ENCODE measurements around the gene DAPK2.

The DAPK2 gene

GRCh38 chr15:63899193-63899592 is 147.1 kb downstream of the DAPK2 start:
- DNase-seq (ENCODE audit: low read depth in 2 of 2, low spot score in 1 of 2), result no peak

- peak in 1 of 2 donors; percentile 32 for DNase-seq (ENCODE audit: low read depth in 2 of 2, low spot score in 1 of 2)
Measured at GRCh38 chr15:63896336-63897115, 149.8 kb downstream of the DAPK2 start.

- DNase-seq (ENCODE audit: low read depth in 2 of 2, low spot score in 1 of 2), result no peak
Measured at GRCh38 chr15:63895787-63896218, 150.5 kb downstream of the DAPK2 start.

- no peak for DNase-seq (ENCODE audit: low read depth in 2 of 2, low spot score in 1 of 2)
Measured at GRCh38 chr15:63895194-63895593, 151.1 kb downstream of the DAPK2 start.

- no peak for DNase-seq (ENCODE audit: low read depth in 2 of 2, low spot score in 1 of 2)
Measured at GRCh38 chr15:63894662-63894949, 151.7 kb downstream of the DAPK2 start.

DNA sequence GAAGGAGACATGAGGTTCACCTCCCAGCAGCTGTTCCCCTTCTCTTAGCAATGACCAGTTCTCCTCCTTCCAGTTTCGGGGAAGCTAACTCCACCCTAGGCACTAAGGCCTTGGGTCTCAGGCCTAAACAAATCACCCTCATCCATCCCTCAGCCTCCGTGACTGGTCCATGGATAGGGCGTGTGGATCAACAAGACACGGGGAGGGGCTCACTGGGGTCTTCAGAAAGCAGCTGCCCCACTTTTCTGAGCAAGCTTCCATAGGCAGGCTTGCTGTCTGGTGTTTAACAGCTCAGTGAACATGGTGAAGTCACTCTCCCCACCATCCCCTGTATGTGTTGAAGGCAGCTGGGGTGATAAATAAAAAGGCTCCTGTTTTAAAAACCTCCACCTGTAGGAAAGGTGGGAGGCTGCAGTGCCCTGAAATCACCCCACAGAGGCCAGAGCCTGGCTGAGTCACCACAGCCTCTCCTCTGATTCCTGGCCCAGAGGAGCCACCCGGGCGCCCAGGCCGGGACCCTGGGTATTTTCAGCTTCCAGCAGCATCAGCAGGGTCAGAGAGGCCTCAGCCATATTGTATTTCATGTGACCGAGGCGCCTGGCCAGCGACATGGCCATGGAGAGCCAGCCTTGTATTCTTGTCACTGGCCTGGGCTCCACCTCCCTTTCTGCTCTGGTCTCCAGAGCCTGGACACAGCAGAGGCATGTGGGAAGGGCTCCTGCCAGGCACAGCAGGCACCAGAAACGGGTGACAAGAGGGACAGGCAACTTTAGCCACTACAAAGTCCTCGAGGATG is 152.2 kb downstream of the DAPK2 start:
- no peak for DNase-seq (ENCODE audit: low read depth in 2 of 2, low spot score in 1 of 2)

- peak; percentile 40 to 51 for DNase-seq (ENCODE audit: low read depth in 2 of 2, low spot score in 1 of 2)
Measured at GRCh38 chr15:63892794-63893441, 153.4 kb downstream of the DAPK2 start.

DNA sequence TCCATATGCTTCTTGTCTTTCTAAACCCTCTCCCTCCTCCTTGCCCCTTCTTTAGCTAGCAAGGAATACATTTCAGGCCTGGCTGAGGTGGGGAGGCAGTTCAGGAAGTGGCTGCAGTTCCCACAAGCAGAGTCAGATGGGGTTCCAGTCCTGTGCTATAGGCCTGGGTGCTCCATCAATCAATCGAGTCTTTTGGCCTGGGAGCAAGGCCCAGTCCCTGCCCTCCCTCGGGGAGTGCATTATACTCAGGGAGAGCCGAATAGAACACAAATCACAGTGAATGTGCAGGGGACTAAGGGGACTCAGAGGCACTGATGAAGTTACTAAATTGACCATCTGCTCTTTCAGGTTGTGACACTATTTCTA is 154.5 kb downstream of the DAPK2 start:
- DNase-seq (ENCODE audit: low read depth in 2 of 2, low spot score in 1 of 2), result no peak

- peak; percentile 42 to 51 for DNase-seq (ENCODE audit: low read depth in 2 of 2, low spot score in 1 of 2)
Measured at GRCh38 chr15:63891079-63891767, 155.1 kb downstream of the DAPK2 start.

GRCh38 chr15:63890617-63891016 is 155.7 kb downstream of the DAPK2 start:
- no peak for DNase-seq (ENCODE audit: low read depth in 2 of 2, low spot score in 1 of 2)

DNA sequence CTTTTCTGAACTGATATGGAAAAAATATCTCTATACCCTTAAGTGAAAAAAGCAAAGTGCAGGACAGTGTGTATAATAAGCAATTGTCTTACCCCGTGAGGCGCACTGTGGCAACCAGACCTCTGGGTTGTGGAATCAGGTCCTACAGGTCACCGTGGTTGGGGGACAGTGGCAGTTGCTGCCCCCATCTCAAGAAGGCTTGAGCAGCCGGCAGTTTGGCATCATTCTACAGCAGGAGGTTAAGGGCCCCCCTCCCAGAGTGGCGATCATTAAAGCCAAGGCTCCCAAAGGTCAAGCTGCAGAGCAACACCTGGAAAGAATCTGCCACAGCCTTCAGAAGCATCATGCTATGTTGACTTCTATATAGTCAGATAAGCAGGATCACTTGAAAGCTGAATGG is 156.5 kb downstream of the DAPK2 start:
- DNase-seq (ENCODE audit: low read depth in 2 of 2, low spot score in 1 of 2), result no peak

GRCh38 chr15:63888823-63889222 is 157.5 kb downstream of the DAPK2 start:
- DNase-seq (ENCODE audit: low read depth in 2 of 2, low spot score in 1 of 2), result no peak

DNA sequence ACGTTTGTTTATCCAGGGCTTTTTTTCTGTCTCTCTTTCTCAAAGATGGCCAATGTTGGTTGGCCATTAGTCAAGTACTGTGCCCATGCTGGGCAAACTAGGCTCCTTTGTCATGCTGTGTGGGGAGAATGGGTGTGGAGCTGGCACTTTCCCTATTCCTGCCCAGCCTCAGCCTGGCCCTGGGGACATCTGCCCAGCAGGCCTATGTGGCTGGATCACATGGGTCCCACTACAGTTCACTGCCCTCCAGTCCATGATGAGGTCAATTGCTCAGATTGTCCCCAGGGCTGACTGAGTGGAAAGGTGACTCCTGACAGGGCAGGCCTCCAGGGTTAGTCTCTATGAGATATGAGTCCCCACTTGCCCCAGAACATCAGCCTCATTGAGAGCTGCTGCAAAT is 158.1 kb downstream of the DAPK2 start:
- DNase-seq (ENCODE audit: low read depth in 2 of 2, low spot score in 1 of 2), result no peak

DNA sequence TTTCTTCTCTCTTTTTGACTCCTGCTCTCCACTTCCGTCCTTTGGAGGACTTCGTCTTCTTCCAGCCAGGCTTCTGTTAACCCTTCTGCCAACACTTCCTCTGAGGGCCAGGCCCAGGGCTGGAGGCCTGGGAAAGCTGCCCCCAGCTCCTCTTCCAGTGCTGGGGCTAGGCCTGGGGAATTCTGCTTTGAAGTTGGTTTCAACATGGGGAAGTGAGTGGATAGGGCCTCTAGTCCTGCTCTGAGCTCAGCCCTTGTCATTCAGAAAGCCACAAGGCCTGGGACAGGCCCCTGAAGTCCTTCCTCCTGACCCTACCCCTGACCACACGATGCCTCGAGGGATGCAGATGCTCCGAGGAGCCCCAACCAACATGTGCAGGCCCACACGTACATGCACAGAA is 158.7 kb downstream of the DAPK2 start:
- no peak for DNase-seq (ENCODE audit: low read depth in 2 of 2, low spot score in 1 of 2)

DNA sequence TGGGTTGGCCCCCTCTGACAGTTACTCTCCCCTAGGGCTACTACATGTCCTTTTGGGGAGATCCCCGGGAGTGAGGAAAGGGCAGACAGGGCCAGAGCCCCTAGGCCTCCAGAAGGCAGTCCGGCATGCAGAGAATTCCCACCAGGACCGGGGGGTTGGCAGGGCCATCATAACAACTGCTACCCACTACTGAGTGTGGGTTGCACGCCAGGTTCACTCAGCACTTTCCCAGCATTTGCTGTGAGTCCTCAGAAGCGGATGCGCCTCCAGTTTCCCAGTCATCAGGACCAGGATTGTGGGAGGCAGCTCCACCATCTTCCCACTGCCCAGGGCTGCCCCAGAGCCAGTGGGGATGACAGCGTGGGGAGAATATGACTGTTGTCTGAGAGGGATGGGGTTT is 161.3 kb downstream of the DAPK2 start:
- no peak for DNase-seq (ENCODE audit: low read depth in 2 of 2, low spot score in 1 of 2)

GRCh38 chr15:63881431-63881830 is 164.9 kb downstream of the DAPK2 start:
- DNase-seq (ENCODE audit: low read depth in 2 of 2, low spot score in 1 of 2), result no peak

- DNase-seq (ENCODE audit: low read depth in 2 of 2, low spot score in 1 of 2), result no peak
Measured at GRCh38 chr15:63880744-63881143, 165.5 kb downstream of the DAPK2 start.

DNA sequence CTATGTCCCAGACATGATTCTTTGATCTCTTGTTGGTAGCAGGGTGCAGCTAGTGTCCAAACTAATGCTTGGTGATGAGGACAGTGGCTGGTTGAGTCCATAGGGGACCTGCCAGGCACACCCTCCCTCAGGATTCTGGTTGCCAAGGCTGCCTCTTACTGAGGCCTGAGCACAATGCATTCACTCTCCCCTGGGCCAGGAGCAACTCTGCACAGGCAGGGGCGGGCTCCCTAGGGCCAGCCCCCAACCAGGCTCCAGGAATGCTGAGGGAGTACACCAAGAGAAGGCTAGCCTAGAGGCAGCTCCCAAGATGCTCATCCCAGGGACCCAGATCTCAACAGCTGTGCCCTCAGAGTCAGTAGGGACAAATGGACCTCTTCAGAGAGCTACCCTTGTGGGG is 166.3 kb downstream of the DAPK2 start:
- DNase-seq (ENCODE audit: low read depth in 2 of 2, low spot score in 1 of 2), result no peak

- no peak for DNase-seq (ENCODE audit: low read depth in 2 of 2, low spot score in 1 of 2)
Measured at GRCh38 chr15:63879211-63879610, 167.1 kb downstream of the DAPK2 start.

DNA sequence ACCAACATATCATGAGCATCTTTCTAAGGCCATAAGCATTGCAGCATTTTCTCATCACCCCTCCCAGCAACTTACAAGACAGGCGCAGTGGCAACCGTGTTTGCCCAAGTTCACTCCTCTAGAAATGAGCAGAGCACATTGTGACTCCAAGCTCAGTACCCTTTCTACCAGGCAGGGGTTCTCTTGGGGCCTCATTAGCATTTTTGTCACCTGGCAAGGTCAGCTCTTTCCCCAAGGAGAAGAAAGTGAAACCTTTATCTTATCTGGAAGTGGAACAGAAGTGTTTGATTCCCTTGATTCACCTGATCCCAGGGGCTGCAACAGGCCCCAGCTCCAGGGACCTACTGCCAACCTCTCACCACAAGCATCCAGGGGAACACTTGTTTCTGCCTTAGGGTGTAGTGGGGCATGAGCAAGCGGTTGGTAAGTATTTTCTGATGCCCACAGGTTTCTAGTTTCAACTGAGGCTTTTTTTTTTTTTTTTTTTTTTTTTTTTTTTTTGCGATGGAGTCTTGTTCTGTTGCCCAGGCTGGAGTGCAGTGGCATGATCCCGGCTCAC is 168.5 kb downstream of the DAPK2 start:
- no peak for DNase-seq (ENCODE audit: low read depth in 2 of 2, low spot score in 1 of 2)

GRCh38 chr15:63876085-63876662 is 170.1 kb downstream of the DAPK2 start:
- DNase-seq (ENCODE audit: low read depth in 2 of 2, low spot score in 1 of 2), result no peak

Data from stimulated activated CD8-positive, alpha-beta memory T cell treated with anti-CD3 and anti-CD28 coated beads, Interleukin-4, amount 100 ng/mL, for 1 hour (primary cell).